ENCODE results near the gene KAT2B. TPM values are rescaled to one million over a fixed set of nuclear protein-coding genes. Genes with fewer than 3 reads are reported as not detected.
A peak's percentile ranks its signal among the peaks of the same experiment; 100 is the strongest.
"Not testable (repeated sequence)": the region's sequence is repeated elsewhere in the genome, so short reads cannot be mapped to it uniquely, and the experiment has no call there.

Gene KAT2B
- total RNA-seq, 2 donors from 2014 or later = 8.5 to 25.9 TPM

DNA sequence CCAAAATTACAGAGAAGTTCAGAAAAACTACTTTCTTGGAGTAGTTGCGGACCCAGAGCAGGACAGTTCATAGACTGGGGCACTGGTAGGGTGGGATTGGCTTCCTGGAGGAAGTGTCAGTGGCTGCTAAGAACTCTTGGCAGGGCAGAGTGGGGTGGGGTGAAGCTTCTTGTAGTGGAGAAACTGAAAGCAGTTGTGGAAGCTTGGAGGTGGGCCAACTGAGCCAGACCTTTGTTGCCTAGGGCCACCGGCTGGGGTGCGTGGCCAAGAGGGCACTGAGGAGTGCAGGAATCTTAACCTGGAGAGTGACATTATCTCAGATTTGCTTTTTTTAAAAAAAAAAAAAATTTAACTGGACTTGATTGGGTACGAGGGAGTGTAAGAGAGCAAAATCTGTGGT lies 3.1 kb downstream of the KAT2B start:
- H3K9me3 ChIP-seq = no peaks in the 10 kb centered on the region
- no peaks in the 10 kb centered on the region for H3K36me3 ChIP-seq
- H3K27me3 ChIP-seq = no peaks in the 10 kb centered on the region
- peak overlapping the region; percentile 69 for H3K27ac ChIP-seq
- peaks cover 22% of the 10 kb centered on the region for H3K4me1 ChIP-seq
- intact Hi-C loops (cut with DNase I) = loop anchor here (5.0 kb wide), 2 partner anchors 96 to 156 kb away; partner anchors contain the start of gene RAB5A
- H3K9ac ChIP-seq (ENCODE audit: low read depth in 2 of 2, low read length in 2 of 2) = peak overlapping the region in 1 of 2 donors; percentile 63
- peak; percentile 94 for DNase-seq
- H3K4me3 ChIP-seq = no peak overlapping the region
- TF ChIP-seq, protein P1, sequence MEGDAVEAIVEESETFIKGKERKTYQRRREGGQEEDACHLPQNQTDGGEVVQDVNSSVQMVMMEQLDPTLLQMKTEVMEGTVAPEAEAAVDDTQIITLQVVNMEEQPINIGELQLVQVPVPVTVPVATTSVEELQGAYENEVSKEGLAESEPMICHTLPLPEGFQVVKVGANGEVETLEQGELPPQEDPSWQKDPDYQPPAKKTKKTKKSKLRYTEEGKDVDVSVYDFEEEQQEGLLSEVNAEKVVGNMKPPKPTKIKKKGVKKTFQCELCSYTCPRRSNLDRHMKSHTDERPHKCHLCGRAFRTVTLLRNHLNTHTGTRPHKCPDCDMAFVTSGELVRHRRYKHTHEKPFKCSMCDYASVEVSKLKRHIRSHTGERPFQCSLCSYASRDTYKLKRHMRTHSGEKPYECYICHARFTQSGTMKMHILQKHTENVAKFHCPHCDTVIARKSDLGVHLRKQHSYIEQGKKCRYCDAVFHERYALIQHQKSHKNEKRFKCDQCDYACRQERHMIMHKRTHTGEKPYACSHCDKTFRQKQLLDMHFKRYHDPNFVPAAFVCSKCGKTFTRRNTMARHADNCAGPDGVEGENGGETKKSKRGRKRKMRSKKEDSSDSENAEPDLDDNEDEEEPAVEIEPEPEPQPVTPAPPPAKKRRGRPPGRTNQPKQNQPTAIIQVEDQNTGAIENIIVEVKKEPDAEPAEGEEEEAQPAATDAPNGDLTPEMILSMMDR (IDR thresholded peaks at IDR 0.05) = no peak

DNA sequence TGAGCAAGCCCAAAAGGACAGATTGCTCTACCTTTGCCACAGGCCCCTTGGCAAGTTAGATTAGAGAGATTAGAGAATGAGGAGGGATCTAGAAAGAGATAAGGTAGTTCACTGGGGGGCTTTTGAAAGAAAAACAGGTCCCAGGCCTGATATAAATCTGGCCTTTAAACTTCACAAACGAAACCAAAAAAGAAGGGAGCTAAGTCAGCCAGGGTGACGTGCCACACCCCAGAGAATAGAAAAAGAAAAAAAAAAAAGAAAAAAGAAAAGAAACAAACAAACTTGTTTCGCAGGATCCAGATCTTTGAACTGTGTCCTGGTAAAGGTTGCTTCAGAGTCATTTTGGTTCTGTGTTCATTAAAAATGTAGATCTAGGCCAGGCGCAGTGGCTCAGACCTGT lies 3.6 kb downstream of the KAT2B start:
- Histone ChIP-seq H3K4me1 (peaks cover 22% of the 10 kb centered on the region), H3K4me3 (no peak overlapping the region), H3K27ac (peak overlapping the region; percentile 69), H3K36me3 (no peaks in the 10 kb centered on the region), H3K9me3 (no peaks in the 10 kb centered on the region), H3K9ac (ENCODE audit: low read depth in 2 of 2, low read length in 2 of 2) (peak overlapping the region in 1 of 2 donors; percentile 63), H3K27me3 (no peaks in the 10 kb centered on the region)
- TF ChIP-seq, protein P1 (IDR thresholded peaks at IDR 0.05) = no peak
- DNase-seq = no peak
- intact Hi-C loops (cut with DNase I) = loop anchor here (5.0 kb wide), 2 partner anchors 97 to 157 kb away; partner anchors contain the start of gene RAB5A

DNA sequence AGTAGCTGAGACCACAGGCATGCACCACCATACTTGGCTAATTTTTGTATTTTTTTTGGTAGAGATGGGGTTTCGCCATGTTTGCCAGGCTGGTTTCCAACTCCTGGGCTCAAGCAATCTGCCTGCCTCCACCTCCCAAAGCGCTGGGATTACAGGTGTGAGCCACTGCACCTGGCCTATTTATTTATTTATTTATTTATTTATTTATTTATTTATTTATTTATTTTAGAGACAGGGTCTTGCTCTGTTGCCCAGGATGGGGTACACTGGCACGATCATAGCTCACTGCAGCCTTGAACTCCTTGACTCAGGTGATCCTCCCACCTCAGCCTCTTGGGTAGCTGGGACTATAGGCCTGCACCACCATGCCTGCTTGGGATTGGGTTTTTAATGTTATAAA lies 4.9 kb downstream of the KAT2B start:
- not testable (repeated sequence) for H3K27ac ChIP-seq; H3K4me3 ChIP-seq; H3K9ac ChIP-seq (ENCODE audit: low read depth in 2 of 2, low read length in 2 of 2); DNase-seq; H3K36me3 ChIP-seq; H3K9me3 ChIP-seq; H3K27me3 ChIP-seq
- intact Hi-C loops (cut with DNase I) = loop anchor here (5.0 kb wide), 1 partner anchor 142 kb away; the partner anchor contains the start of gene SGO1
- peaks cover 22% of the 10 kb centered on the region for H3K4me1 ChIP-seq

DNA sequence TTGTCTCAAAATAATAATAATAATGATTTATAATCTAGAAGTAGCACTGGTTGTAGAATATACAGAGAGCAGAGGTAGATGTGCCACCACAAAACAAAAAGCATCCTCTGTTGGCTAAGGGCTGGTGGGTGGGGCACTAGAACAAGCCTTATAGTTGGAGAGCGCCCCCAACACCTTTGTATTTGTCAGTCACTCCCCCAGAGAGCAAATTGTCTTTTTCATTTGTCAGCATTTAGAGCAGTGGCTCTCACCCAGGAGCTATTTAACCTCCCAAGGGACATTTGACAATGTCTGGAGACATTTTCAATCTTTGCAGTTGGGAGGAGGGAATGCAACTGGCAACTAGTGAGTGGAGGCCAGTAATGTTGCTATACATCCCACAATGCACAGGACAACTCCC lies 6.3 kb downstream of the KAT2B start:
- TF ChIP-seq, protein P1 (IDR thresholded peaks at IDR 0.05) = no peak
- H3K4me1 ChIP-seq = peaks cover 22% of the 10 kb centered on the region
- no peak overlapping the region for H3K27ac ChIP-seq
- H3K9me3 ChIP-seq = no peaks in the 10 kb centered on the region
- H3K4me3 ChIP-seq = no peak overlapping the region
- no peak overlapping the region for H3K9ac ChIP-seq (ENCODE audit: low read depth in 2 of 2, low read length in 2 of 2)
- no peaks in the 10 kb centered on the region for H3K27me3 ChIP-seq
- no peak for DNase-seq
- intact Hi-C loops (cut with DNase I) = loop anchor here (5.0 kb wide), 1 partner anchor 141 kb away; the partner anchor contains the start of gene SGO1
- no peaks in the 10 kb centered on the region for H3K36me3 ChIP-seq

DNA sequence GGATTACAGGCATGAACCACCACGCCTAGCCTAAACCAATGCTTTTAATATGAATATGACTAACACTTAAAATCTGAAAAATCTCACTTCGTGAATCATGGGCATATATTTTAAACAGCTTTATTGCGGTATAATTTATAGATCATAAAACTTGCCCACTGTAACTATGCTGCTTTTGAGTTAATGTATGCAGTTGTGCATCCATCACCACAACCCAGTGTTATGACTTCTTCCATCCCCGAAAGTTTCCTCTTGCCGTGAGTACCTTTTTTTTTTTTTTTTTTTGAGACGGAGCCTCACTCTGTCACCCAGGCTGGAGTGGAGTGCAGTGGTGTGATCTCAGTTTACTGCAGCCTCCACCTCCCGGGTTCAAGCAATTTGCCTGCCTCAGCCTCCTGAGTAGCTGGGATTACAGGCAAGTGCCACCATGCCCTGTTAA lies 7.1 kb downstream of the KAT2B start:
- peaks cover 22% of the 10 kb centered on the region for H3K4me1 ChIP-seq
- no peaks in the 10 kb centered on the region for H3K9me3 ChIP-seq
- H3K27ac ChIP-seq = no peak overlapping the region
- intact Hi-C loops (cut with DNase I) = loop anchor here (5.0 kb wide), 1 partner anchor 140 kb away; the partner anchor contains the start of gene SGO1
- H3K27me3 ChIP-seq = no peaks in the 10 kb centered on the region
- TF ChIP-seq, protein P1 (IDR thresholded peaks at IDR 0.05) = no peak
- no peak for DNase-seq
- H3K4me3 ChIP-seq = no peak overlapping the region
- H3K9ac ChIP-seq (ENCODE audit: low read depth in 2 of 2, low read length in 2 of 2) = no peak overlapping the region
- H3K36me3 ChIP-seq = no peaks in the 10 kb centered on the region
